AG08396 (cell line): ENCODE measurements around the gene RHBG.

Source experiments
- DNase-seq: peaks from one replicate; pipeline ENCODE4 v3.0.0; 2012; ENCODE audit warnings: low spot score, mixed read lengths

The RHBG gene

DNA sequence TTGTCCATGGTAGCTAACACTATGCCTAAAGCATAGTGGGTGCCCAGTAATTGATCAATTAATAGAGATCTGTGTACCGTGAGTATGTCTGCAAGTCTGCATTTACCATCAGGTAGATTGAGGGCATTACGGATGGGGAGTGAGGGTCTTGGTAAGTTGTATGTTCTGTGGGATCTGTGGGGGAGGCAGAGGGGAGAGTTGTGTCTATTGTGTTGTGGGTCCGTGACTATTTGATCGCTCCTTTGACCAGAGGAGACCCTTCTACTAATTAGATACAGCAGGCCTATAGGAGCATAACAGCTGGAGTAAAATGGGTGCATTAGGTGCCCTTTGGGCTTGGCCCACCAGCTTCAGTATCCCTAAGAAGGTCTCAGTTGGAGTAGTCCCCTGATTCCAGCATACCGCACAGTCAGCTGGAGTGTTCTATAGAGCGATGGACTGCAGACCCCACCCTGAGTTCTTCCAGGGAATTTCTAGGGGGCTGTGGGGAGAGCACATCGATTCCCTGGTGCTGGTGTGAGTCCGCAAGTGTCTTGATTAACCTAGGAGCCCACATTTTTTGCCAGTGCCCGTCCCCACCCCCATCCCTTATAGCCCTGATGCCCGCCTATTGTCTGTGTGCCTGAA, 55.9 kb downstream of the RHBG start:
- DNase-seq, result no peak

DNA sequence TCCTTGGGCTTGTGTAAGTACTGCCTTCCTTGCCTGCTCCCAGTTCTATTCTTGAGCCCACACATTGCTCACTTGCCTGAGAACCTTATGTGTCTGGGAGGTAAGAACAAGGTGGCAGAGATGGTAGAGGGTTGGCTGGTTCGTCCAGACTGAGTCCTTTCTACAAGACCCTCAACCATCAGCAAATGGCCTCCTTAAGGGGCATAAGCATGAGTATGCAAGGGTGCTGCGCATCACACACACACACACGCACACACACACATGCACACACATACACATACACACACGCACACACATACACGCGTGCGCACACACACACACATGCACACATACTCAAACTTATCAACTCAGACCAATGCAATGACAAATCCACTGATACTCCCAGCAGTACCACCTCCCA, 56.9 kb downstream of the RHBG start:
- DNase-seq, result no peak

DNA sequence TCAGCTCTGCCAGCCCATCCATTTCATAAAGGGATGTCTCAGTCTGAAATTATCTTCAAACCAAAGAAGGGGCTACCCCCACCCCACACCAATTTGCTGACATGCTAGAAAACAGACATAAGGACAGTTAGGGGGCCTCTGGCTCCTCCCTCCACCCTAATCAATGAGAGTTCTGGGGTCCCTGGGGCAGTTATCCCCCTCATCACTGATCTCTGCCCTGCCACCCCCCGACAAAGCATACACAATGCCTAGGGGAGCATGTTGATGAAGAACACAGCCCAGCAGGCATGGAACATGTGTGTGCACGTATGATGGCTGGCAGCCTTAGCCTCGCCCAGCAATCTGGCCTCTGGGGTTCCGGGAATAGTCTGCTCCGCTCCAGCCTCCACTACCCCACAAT, 58.9 kb downstream of the RHBG start:
- no peak for DNase-seq

DNA sequence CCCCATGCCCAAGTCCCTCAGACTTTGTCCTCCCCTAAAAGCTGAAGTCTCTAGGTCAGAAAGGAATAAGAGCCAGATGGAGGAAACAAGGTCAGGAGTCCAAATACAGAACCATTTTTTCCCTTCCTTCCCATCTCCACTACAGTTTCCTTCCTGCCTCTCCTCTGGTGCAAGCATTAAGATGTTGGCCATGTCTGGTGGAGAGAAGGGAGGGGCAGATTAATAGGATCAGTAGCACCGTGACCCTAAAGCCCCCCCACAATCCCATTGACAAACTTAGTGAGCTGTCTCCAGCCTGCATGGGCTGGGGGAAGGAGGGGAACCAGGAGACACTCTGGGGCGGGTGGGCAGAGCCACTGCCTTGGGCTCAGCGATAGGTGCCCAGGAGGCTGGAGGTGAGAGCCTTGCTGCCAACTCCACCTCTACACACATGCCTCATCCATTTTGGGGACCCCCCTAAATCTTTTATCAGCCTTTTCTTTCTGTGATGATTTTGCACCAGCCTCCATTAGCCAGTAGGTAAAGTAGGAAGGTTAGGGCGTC, 59.8 kb downstream of the RHBG start:
- DNase-seq, result no peak

DNA sequence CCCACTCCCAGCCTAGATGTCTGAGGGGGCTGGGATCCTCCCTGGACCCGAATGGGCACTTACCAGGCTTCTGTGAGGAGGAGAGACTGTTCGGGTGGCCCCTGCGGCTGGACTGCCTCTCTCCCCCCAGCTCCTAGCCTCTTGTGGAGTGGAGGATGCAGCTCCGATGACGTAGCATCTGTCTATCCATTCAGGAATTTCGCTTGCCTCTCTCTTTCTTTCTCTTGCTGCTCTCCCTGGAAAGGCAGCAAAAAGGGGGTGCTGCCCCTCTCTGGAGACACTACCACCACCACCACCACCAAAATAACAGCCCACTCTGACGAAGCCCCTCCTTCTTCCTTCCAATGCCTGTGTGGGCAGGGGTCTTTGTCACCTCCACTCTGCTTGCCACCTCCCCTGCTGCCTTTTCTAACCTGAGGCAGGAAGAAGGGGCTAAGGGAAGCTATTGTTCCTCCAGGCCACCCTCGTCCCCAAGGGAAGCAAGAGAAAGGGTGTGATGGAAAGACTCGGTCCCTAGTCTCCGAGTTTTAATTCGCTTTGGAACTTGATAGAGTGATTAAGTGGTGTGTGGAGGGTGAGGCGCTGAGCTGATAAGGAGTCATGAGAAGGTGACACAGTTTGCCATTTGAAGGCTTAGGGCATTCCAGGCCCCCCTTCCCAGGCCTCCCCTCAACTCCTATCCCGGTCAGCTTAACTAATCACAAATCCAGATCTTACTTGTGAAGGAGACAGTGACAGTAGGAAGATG, 60.5 kb downstream of the RHBG start:
- no peak for DNase-seq

DNA sequence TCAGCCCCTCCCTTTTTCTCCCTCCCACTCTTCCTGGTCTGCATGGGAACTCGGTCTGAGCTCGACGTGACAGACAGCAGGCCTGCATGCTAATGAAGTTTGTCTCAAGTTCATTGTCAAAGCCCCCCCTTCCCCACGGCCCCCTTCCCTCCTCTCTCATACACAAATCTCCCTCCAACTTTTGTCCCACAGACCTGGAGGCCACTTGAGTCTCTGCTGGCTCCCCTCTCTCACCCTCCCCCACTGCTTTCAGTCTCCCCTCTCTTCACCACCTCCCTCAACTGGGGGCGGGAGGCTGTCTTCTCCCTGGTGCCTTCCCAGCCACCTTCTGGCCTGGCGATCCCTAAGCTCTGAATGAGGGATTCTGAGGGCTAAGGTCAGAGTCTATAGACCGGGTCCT, 61.3 kb downstream of the RHBG start:
- no peak for DNase-seq

DNA sequence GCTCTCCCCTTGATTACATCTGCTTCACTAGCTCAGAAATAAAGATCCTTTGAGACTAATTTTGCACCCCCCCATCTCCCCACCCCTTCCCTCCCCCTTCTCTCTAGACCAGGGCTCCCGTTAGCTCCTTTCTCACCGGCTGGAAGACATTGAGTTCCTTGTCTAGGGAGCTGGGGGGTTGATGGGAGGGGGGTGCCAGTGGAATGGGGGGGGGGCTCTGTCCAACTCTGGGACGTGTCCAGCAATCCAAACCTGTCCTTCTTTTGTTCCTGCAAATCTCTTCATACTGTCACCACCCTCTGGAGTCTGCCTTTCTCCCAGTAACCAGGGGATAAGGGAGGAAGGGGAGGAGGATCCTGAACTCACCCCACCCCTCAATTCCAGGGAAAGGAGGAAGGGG, 61.9 kb downstream of the RHBG start:
- DNase-seq, result no peak

DNA sequence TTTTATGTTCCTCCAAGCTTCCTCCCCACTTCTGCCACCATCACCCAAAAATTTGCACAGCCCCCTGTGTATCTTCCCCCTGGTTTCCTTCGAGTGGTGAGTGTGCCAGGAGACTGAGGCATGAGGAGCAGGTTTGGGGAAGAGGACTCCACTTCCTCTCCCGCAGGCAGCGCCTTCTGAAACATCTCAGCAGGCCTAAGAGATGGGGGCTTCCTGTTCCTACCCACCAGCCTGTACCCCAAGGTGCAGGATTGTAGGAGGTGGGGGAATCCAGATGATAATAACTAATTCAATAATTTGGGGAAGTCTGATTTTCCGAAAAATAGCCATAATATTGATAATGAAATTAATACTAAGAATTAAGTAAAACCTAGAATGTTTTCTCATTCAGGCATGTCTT, 62.4 kb downstream of the RHBG start:
- no peak for DNase-seq

DNA sequence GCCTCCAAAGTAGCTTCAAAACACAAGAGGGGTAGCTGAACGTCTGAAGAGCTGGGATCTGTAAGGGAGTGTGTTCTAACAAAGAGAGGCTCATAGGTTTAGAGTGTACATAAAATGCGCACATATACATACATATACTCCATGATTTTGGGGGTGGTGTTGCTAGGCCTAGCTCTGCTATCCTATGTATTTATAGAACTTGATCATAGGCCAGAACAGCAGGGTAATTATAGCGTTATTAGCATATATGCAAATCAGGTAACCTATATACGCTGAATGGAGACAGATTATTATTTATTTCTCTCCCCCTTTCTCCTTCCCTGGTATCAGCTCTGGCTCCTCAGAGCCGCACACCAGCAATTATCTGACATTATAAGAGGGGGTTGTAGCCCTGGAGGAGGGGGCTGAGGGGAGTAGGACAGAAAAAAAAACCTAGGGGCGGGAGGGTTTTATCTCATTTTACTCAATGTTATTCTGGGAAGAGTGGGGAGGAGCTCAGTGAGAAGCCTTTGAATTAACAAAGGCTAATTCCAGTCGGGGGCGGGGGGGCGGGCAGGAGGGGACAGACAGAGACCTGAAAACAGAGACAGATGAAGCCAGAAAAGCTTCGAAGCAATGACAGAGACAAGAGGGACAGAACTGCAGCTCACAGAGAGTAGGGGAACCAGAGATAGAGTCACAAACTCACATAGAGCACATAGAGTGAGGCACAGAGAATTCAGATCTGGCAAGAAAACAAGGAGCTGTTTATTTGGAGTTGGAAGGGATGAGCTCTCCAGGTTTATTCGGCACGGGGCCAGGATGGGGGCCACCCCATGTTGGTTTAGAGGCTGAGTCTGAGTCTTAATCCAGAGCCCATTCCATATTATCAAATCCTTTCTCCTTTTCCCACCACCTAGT, 63.0 kb downstream of the RHBG start:
- DNase-seq, result no peak

DNA sequence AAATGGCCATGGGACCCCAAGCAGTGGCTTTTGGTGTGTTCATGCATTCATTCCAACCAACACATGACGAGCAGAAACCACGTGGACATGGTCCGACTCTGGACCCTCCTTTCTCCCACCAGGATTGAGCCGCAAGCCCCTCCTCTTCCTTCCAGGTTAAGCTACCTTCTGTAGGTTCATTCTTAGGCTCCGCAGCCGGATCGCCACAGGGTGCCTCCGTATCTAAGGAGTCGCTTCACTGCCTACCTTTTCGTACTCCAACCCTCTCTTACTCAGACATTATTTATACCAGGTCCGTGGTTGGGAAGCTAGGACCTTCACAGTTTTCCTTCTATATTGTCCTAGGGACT, 63.6 kb downstream of the RHBG start:
- no peak for DNase-seq

DNA sequence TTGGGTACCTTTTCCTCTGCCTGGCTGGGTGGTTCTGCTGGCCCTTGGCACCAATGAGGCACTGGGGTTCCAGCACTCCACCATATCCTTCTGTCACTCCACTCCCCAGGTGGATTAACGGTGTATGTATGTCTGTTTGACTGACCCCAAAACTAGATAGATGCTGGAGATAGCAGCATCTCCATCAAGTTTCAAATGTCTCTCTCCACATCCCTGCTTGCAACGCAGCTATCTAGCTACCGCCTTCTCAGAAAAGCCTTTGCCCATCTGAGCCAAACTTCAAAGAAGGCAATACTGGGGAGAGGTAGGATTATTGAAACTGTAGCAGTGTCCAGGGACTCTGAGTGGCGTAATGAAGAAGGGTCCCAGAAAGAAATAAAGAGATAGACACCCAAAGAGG, 64.0 kb downstream of the RHBG start:
- DNase-seq, result no peak

DNA sequence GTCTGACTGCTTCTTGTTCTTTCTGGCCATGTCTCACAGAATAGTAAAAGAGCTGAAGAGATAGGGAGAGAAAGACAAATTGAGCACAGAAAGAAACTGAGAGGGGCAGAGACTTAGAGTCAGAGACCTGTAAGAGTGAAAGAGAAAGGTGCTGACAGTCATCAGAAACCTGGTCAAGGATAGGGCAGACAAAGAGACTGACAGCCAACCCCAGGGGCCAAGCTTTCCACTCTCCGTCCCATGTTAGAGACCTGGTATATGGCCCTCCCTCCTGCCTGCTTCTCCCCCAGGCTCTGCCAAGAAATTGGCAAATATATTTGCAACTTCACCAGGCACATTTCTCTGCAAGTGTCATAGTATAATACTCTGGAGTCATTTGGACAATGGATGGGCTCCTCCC, 64.6 kb downstream of the RHBG start:
- DNase-seq, result no peak
